G401.6 (cell line): Measurements from ENCODE around the gene SF3A2.

Experiments used
- FAIRE-seq: peaks from 2 replicates; lab custom pipeline; 2012; peaks lifted over from hg19 to GRCh38; lab: Jason Lieb, UNC

The SF3A2 gene

DNA sequence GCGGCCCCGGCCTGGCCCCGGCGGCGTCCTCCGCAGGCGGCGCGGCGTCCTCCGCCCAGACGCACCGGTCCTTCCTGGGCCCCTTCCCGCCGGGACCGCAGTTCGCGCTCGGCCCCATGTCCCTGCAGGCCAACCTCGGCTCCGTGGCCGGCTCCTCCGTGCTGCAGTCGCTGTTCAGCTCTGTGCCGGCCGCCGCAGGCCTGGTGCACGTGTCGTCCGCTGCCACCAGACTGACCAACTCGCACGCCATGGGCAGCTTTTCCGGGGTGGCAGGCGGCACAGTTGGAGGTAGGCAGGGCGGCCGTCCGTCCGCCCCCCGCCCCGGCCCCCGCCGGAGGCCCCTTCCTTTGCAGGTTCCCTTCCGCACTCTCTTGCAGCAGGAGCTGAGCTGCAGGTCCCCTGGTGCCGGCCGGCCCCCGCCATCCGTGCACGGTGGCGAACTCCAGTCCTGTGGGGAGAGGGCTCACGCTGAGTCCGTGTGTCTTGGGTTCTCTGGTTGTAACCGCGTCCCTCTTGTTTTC is 9.7 kb upstream of the SF3A2 start:
- FAIRE-seq = no peak

GRCh38 chr19:2227415-2228156 is 9.0 kb upstream of the SF3A2 start:
- FAIRE-seq = no peak

GRCh38 chr19:2228157-2229030 is 8.2 kb upstream of the SF3A2 start:
- FAIRE-seq = no peak

- FAIRE-seq = no peak
These were observed 7.3 kb upstream of the SF3A2 start for GRCh38 chr19:2229103-2230032.

DNA sequence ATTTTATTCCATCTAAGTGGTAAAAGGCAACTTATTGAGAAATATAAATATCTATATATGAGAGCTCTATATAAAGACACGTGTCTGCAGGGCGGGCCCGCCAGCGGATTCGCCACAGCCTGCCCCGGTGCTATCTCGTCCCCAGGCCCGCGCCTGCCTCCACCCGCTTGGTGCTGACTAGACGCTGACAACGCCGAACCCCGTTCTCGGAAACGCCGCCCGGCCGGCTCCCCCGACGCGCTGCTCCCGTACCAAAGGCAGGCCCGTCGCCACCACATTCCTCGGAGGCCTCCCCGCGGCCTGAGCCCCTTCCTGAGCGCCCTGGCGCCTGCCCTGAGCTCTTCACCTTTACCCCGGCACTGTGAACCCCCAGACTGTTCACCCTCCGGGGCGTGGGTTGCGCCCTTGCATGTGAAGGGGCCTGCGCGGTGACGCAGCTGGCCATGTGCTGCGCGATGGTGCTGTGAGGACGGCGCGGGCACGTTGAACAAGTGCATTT is 6.5 kb upstream of the SF3A2 start:
- no peak for FAIRE-seq

GRCh38 chr19:2230807-2231533 is 5.7 kb upstream of the SF3A2 start:
- FAIRE-seq = no peak

GRCh38 chr19:2231621-2232221 is 4.9 kb upstream of the SF3A2 start:
- FAIRE-seq = no peak

DNA sequence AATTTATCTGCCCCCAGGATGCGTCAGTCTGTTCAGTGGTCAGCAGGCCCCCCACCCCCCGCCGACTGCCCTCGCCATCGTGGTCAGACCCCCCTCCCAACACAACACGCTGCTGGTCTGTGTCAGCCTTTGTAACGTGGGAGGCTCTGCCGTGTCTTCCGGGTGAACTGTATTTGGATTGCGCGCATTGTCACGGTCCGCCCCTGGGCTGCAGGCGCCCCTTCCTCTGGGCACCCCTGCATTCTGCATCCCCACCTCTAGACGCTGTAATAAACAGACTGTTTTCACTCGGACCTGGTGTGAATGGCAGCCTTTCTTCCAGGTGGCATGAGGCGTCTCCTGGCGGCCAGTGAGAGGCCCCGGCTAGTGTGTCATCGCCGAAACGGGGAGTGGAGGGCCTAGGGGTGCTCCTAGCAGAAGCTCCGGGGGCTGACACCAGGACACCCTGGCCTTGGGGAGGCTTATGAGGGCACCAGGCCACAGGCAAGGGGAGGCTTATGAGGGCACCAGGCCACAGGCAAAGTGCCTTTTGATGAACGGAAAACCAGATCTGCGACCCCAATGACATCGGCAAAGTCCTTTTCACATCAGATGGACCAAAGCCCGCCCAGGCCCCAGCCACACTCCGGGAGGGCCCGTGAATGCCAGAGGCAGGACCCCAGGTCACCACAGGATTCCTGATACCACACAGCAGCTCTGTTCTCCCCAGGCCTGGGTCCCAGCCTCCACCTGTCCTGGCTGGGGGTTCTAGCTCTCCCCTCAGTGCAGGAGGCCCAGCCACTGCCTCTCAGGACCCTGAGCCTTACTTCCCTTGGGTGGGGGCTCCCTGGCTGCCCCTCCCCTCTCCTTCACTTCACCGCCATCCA is 4.1 kb upstream of the SF3A2 start:
- FAIRE-seq = no peak

- FAIRE-seq = no peak
These were observed 2.9 kb upstream of the SF3A2 start for GRCh38 chr19:2233601-2234280.

GRCh38 chr19:2234996-2235380 is 1.6 kb upstream of the SF3A2 start:
- no peak for FAIRE-seq

DNA sequence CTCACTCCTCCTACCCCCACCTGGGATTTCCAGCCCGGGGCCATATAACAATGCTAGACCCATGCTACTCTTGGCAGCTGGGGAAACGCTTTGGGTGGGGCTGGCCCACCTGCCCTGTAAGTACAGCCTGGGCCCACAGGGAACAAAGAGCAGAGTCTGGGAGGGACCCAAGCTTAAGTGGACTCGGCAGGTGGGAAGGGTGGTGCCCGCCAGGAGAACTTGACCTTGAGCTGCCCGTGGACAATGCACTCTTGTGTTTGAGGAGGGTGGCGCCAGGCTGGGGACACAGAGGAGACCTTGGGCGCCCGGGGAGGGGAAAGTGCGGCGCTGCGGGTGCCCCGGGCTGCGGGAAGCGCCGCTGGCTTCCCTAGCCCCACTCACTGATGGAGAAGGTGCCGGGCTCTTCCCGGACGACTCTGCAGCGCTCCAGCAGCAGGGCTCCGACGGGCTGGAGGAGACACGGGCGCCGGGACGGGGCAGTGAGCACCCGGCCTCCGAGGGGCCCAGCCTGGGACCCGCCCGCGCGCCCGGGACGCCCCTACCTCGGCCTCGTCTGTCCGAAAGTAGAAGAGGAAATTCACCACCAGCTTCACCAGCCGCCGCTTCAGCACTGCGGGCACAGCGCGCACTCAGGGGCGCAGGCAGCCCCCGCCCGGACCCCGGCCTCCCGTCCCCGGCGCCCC is 1.1 kb upstream of the SF3A2 start:
- FAIRE-seq = no peak

DNA sequence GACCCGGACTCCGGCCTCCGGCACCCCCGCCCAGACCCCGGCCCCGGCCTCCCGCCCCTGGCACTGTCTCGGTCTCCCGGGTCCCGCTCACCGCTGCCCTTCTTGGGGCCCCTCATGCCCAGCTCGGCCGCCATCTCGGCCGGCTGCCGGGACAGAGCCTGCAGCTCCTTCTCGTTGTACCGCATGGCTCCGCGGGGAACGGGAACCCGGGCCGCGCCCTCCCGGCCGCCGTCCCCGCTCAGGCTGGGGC is 635 bp upstream of the SF3A2 start:
- FAIRE-seq = no peak

DNA sequence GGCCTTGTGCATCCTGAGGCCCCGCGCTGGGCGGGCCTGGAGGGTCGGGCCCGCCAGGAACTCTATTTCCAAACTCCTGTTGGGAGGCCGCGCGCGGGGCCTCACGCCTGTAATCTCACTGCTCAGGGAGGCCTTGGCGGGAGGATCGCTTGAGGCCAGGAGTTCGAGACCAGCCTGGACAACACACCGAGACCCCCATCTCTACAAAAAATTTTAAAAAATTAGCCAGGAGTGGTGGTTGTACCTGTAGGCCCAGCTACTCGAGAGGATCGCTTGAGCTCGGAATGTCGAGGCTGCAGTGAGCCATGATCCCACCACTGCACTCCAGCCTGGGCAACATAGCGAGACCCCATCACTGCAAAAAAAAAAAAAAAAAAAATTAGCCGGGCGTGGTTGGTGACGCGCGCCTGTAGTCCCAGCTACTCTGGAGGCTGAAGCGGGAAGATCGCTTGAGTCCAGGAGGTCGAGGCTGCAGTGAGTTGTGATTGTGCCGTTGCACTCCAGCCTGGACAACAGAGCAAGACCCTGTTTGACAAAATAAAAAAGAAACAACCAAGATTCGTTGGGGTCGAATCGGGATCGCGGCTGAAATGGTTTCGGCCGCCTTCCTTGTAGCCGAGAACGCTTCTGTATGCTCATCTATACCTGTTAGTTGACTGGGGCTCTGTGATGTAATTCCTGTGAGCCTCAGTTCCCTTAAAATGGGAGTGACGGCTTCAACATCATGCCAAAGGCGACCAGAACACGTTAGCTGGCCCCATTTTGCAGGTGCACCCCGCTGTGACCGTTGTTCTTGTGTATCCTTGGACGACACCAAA is 636 bp downstream of the SF3A2 start:
- FAIRE-seq = no peak

DNA sequence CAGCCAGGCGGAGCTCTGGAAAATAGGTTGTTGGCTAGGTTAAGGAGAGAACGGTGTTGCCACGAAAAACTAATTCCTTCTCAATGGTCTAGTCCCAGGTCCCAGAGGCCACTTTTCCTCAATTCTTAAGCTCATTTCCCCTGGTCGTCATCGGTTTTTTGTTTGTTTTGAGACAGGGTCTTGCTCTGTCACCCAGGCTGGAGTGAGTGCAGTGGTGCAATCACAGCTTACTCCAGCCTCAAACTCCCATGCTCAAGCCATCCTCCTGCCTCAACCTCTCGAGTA is 1.2 kb downstream of the SF3A2 start:
- FAIRE-seq = no peak

- no peak for FAIRE-seq
These were observed 2.5 kb downstream of the SF3A2 start for GRCh38 chr19:2239173-2239572.

- FAIRE-seq = no peak
These were observed 3.4 kb downstream of the SF3A2 start for GRCh38 chr19:2239771-2240770.
